GM18909 (cell line): ENCODE results near the gene USB1.

ENCODE experiments used
- ATAC-seq: cut with Tn5 transposase; IDR thresholded peaks from one replicate; pipeline ENCODE4 v1.9.1; 2021; ENCODE audit warnings: mild to moderate bottlenecking; ENCODE audit not compliant: unreplicated experiment, poor library complexity

The USB1 gene

DNA sequence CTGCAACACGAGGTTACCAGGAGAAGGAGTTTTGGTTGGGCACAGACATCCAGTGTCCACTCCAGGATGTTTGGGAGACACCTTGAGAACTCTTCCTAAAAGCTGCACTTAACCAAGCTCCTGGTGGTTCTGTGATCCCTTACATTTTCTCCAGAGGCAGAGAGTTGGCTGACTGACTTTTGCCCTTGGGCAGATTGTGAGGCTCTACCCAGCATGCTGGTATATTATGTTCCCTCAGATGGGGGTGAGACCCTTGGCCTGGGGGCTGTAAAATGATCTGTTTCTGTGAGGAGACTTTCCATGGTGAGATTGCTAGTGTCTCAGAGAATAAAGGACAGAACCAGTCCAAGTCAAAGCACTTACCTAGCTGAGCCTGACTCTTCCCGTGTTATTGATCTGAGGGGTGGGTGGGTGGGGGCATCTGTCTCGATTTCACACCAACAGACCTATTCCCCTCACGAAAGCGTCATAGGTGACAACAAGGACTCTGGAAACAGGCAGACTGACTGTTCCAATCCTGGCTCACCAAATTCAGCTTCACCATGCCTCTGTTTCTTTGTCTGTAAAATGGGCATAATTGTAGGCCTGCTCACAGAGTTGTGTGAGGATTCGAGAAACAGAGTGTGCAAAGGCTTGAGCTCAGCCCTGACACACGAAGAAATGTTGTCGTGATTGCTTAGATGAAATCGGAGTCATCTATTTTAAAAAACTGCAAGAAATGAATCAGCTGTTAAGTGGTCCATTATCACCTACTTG, 12.2 kb downstream of the USB1 start:
- ATAC-seq, result no peak

DNA sequence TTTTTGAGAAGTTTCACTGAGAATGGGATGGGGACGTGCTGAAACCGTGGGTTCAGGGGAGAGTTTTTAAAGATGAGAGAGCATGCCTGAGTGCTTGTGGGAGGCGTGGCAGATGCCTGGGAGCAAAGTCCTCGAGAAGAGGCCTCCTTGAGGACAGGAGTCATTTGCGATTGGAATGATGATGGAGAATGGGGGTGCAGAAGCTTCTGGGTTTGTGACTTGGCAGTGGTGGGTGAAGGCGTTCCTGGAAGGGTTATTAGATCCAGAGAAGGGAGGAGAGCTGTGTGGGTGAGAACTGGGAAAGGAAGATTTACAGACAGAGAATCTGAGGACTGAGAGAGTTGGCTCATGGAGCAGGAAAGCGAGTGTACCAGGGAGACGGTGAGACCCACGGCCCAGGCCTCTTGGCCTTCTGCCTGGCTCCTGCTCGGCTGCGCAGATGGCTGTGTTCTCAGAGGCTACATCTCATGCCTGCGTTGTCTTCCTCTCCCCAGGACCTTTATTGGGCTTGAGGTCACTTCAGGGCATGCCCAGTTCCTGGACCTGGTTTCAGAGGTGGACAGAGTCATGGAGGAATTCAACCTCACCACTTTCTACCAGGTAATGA, 15.7 kb downstream of the USB1 start:
- ATAC-seq, result no peak

DNA sequence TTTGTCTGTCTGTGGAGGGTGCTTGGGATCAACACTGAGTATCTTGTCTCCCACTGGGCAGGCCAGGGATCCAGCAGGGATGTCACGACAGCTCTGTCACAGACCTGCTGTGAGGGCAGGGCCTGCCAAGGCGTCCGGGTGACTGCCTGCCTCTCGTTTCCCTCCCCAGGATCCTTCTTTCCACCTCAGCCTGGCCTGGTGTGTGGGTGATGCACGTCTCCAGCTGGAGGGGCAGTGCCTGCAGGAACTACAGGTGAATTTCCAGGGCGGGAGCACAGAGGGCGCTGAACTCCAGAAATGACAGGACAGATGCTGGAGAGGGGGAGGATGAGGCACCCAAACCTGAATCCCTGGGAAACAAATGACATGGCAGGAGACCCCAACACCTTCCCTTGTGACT, 17.6 kb downstream of the USB1 start:
- ATAC-seq, result no peak

DNA sequence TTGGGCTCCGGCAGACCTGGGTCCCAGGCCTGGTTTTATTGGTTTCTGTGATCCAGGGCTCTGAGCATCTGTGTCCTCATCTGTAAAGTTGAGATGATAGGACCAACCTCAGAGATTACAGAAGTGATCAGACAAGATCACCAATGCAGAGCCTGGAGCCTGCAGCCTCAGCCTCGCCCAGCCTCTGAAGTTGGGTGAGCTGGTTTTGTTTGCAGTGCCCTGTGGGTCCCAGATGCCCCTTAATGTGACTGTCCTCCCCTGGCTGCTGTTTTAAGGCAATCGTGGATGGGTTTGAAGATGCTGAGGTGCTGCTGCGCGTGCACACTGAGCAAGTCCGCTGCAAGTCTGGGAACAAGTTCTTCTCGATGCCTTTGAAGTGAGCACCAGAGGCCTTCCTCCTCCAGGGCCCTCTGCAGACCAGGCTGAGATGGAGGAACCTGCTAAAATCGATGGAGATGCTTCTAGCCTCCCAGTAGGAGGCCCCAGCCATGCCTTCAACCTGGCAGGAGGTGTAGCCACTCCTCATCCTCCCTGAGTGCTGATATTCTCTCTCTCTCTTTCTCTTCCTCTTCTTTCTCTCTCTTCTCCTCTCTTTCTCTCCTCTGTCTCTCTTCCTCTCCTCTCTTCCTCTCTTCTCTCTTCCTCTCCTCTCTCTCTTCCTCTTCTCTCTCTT, 18.8 kb downstream of the USB1 start:
- no peak for ATAC-seq

DNA sequence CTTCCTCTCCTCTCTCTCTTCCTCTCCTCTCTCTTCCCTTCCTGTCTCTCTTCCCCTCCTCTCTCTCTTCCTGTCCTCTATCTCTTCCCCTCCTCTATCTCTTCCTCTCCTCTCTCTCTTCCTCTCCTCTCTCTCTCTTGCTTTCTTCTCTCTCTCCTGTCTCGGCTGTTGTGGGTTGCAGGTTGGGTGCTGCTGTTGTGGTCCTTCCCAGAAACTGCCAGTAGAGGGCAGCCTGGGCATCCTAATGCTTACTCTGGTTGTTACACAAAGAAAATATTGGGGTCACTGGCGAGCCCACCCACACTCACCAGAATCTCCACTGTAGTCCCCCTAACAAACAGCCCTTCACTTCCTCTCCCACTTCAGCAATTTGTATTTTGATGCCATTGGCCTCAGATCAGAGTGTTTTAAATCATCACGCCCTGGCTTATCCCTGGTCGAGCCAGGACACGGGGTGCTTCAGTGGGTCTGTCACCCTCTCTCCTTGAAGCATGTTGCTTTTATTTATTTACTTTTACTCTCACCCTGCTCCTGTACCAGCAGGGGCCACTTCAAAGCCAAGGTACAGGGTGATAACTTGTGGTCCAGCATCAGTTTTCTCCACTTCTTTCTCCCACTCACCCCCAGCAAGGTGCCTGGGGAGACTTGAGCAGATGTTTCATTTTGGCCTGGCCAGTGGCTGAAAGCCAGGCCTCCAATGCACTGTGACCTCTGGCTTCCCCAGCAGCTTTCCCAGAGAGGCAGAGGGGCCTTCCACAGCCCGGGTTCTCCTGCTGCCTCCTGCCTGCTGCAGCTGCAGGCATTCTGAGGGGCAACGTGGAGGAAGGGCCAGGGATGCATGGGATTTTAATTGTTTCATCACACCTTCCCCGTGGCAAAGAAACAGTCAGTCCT, 19.7 kb downstream of the USB1 start:
- ATAC-seq, result no peak

DNA sequence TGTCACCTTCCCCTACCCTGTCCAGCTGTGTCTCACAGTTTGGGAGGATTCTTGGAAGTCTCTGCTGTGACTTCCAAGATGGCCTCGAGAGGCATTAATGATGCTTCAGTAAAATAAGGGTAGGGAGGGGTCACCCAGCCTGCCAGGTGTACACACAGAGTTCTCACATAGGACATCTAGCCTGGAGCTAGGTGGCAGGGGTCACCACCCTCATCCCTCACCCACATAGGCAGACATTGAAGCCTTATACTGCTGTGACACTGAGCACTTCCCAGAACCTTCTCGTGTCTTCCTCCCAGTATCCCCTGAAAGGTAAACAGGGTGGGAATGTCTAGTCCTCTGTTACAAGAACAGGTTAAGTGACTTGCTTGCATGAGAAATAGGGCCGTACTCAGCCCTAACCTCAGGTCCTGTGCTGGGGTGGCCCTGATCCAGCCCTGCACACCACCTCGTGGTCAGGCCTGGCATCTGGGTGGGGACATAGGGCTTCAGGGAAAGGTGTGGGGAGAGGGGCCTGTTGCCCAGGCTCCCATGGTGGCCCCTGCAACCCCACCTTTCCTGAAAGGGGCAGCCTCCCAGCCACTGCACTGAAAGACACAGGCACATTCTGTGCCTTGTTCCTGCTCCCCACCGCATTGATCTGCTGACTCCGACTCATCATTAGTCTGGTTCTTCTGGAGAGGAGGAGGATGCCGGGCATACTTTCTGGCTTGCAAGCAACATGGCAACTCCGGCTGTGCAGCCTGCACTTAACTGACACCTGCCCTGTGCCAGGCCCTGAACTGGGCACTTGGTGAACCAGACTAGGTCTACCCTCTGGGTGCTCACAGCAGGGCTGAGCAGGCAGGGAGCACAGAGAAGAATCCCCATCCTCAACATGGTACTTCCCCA, 20.7 kb downstream of the USB1 start:
- ATAC-seq, result no peak

DNA sequence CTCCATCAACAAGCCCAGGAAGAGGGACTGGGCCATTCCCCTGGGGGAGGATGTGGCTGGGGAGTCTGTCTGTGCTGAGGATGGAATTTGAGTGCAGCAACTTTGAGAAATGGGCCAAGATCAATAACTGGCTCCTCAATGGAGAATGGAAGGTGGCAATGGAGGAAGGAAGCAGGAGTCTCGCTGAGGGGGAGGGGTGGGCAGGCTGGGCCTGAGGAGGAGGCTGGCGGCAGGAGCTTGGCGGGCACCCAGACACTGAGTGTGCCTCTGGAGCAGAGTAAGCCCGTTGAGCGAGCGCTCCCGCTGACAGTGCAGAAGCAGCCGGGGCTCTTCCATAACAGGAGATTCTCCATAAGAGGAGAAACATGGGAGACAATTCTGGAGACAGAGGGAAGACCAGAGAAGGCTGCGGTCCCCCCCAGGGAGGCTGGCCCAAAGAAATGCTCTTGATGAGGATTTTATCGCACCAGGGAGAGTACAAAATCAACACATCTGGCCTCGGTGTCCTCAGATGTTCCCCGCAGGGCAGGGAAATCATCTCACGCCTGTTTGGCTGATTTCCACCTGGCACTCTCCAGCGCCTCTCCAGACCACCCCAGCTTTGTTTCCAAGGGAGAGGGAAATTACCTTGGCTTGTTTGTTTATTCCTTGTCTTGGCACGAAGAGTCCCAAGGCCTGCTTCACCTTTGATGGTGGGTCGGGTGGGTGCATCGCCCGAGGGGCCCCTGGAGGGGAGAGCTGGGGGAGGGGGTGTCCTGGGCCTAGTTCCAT, 21.6 kb downstream of the USB1 start:
- ATAC-seq, result no peak

DNA sequence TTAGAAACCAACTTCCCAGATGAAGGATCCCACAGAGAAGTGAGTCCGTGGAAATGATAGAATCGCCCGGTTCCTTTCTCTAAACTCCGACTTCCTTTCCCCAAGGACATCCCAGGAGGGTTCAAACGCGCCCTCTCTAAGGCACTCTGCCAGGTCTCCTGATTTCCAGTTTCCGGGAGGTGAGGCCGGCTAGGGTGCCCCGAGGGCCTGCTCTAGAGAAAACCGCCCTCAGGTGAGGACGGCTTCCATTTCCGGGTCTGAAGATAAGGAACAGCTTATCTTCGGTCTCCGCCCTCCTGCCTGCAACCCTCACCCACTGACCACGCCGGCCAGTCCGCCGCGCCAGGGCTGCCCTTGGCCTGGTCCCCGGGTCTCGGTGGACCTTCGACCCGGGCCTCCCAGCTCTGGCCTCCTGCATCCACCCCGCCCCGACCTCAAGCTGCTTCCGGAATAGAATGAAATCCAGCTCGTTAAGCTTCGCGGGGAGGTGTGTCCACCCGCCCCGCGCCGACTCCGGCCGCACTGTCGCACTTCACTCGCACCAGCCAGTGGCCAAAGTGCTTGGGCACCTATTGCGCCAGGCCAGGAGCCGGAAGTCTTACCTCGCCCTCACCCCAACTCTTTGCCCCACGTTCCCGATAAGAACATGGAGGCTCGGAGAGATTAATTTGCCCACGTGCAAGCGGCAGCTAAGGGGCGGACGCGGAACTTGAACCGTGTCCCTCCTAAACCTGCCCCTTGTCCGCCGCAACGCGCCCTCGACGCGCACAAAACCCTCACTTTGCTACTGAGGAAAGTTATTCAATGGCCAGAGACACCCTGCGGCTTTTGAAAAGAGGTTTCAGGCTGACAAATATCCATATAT, 23.5 kb downstream of the USB1 start:
- no peak for ATAC-seq

DNA sequence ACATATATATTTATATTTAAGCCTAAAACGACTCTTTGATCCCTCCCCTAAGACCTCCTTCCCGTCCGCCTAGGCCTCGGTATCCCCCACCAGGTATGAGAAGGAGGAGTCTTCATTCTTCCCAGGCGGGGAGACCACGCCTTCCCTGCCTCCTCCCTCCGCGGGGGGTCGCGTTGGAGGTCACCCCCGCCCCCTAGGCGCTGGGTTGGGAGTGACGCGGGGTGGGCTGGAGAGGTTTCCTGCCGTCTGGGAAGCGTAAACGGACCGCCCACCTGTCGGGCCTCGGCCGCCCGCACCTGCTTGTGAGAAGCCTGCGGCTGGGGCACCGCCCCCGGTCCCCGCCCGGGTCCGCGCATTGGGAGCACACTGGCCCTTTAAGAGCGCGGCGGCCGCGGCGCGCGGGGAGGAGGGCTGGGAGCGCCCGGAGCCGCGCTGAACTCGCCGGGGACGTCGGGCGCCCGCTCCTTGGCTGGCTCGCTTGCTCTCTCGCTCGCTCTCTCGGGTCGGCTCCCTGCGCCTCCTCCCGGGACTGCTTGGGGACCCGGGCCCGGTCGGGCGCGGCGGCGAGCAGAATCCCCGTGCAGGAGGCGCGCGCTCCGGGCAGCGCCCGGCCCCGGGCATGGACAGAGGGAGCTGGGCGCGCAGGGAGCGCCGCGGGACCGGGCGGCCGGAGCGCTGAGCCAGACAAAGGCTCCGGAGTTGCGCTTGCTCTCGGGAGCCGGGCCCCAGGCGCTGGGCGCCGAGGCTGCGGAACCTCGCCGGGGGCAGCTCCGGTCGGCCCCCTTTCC, 24.3 kb downstream of the USB1 start, which contains the start of gene MMP15:
TSS of gene MMP15 (plus strand) at position 404 of the 788 bp plus-strand sequence. CDS start 597 bp downstream, outside the sequence.
- ATAC-seq, result peak; percentile 63

DNA sequence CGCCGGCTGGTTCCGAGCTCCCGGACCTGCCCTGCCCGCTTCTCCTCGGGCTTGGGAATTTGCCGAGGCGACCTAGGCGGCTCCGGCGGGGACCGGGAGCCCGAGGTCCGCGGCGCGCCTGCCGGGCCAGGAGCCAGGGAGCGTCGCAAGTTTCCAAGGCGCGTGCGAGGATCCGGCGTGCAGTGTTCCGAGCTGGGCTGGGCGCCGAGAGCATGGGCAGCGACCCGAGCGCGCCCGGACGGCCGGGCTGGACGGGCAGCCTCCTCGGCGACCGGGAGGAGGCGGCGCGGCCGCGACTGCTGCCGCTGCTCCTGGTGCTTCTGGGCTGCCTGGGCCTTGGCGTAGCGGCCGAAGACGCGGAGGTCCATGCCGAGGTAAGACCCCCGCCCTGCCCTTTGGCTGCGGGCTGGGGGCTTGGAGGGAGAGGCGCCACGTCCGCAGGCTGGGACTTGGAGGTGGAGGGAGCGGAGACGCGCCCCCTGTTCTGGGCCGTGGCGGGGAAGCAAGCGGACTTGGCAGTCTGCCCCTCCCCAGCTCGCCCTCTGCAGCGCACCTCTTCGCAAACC, 25.0 kb downstream of the USB1 start:
- ATAC-seq, result peak; percentile 19

DNA sequence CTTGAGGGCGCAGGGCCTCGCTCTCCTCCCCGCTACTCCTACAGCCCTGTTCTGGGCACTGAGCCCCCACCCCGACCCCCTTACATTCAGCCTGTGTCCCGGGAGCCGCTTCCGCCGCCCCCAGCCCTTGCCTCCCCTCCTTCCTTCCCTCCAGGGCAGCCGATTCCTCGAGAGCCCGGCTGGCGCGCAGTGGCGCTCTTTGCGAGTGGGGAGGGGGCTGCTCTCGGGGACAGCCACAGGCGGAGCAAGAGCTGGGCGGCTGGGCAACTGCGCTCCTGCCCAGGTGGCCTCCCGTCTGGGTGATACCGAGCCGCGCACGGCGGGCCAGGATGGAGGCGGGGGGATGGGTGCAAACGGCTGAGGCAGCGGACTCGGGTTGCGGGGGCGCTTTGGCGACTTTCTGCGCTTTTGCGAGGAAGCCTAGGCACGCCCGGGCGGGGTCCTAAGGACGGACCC, 25.5 kb downstream of the USB1 start:
- ATAC-seq, result no peak

DNA sequence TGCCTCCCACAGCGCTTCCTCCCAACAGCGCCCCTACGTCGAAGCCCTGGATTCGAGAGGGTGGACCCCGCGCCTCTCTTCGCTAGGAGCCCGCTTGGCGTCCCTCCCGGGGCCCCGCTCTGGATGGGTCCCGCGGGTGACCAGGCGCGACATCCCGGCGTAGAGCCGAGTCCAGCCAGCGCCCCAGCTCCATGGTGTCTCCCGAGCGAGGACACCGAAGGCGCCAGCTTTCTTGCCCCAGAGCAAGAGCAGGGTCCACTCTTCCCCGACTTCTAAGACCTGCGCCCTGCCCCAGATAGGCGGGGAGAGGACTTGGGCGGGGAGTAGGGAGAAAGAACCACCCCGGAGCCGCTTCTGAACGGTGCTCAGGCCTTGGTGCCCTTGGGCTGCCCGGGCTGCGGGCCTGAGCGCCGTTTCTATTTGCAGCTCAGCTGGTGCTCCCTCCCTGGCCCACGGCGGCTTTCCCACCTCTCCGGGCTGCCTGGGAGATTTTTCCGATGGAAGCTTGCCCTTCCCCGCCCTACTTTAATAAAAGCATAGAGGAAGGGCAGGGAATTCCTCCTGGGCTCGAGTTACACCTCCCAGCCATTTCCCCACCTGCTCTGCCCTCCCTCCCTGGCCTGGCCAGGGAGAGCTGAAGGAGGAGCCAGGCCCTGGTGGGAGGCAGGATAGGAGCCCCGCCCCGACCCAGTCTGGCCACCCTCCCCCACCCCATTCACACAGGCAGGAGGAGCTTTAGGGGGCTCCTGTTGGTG, 26.1 kb downstream of the USB1 start:
- ATAC-seq, result no peak

DNA sequence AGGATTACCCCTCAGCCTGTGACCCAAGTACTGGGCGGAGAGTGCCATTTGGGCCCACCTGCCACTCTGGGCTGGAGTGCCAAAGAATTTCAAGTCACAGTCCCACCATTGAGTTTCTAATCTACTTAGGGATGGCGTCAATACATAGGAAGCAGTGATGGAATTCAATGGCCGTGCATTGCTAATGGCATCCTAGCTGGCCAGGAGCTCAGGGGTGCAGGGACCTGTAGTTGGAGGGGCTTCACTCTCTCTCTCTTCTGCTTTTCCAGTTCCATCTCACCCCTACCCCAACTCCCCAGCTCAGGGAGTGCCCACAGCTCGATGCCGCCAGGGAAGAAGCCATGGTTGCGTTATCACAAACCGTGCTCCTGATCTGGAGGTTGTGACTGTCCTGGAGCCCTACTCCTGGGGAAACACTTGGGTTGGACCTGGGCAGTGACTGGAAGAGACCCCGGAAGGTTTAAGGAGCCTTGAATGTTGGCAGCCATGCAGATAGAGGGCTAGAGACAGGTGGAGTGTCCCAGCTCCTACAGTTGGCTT, 26.8 kb downstream of the USB1 start:
- no peak for ATAC-seq

DNA sequence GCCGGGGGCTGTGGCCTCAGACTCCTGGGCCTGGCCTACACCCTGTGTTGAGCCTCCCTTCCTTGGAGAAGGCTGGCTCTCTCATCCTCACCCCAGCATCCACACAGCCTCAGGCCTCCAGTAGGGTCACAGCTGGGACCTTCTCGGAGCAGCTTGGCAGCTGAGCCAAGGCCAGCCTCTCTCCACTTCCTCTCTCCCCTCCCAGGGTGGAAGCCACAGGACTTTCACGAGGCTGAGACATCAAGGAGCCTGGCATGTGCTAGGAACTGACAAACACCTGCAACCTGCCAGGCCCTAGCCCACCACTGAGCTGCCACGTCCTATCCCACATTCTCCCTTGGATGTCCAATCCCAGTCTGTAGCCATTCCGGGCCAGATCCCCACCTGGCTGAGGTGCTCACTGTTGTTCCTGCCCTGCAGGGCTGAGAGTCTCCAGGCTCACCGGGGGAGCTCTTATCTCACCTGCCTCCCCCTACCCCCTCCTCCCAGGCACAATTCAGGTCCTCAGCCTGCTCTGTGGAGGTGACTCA, 27.4 kb downstream of the USB1 start:
- no peak for ATAC-seq

DNA sequence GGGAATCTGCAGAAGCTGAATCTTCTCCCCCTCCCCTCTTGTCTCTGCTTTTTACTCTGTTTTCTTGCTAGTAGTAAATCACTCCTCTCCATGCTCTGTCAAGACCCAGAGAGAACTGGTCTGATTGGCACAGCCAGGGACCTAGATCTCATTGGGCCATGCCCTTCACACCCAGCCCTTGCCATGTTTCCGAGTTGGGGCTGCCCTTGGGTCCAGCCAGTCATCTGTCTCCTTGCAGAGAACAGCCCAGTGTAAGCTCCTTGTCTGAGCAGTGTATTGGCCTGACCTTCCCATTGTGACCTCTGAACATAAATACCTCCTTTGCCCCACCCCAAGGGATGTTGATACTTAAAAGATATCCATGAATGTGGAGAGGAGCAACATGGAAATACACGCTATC, 28.2 kb downstream of the USB1 start:
- no peak for ATAC-seq
